GM18907 (cell line): ENCODE results near the gene PIEZO2.

Experiments
- ATAC-seq: cut with Tn5 transposase; IDR thresholded peaks from one replicate; pipeline ENCODE4 v1.9.1; 2021; ENCODE audit warnings: mild to moderate bottlenecking, moderate library complexity; ENCODE audit not compliant: unreplicated experiment

The PIEZO2 gene

DNA sequence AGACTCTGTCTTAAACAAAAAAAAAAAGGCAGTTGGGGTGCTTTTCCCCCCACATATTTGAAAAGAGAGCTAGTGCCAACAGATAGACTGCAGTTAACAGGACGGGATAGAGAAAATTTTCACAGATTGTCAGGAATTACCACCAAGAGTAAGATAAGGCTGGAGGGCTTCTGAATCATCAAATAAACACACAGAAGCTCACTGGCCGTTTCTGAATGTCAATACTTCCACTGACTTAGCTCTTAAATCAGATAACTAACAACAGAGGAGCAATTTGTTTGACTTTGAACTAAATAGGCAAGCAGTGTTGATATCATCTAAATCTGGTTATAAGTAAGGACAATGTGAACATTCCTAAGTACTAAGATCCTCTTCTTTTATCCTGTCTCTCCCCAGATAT lies 34.7 kb downstream of the PIEZO2 start:
- ATAC-seq: no peak

DNA sequence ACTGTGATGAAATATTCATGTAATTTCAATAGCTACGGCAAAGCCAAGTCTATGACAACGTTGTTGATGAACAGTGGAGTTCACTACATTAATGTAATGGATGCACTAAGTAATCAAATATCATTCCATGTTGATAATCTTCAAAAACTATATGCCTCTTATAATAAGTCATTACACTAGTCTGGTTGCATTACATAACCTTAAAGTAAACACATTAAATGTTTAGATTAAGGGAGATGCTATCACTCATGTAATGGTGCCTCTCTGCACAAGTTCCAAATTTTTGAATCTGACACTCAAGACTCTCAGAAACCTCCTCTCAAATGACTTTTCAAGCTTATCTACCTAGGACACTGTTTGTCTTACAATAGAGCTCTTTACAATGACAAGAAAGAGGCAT lies 35.4 kb downstream of the PIEZO2 start:
- ATAC-seq: no peak

GRCh38 chr18:11113046-11113548 lies 36.3 kb downstream of the PIEZO2 start:
- ATAC-seq: no peak

DNA sequence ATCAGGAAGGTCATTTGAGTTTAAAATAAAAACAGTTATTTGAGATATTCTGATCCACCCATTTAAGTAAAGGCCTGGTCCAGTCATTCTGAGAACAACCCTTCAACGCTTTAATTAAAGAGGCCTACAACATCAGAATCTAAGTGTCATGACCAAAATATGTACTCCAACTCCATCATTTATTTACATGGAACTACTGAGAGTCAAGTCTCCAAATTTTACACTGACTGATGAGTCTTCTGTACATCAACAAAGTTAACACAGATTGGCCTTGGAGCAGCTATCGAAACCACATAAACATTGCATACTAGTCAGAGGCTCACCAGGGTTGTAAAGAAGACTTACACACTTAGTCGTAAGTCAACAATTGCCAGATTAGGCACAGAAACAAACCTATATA lies 37.1 kb downstream of the PIEZO2 start:
- ATAC-seq: no peak

- no peak for ATAC-seq
These were observed 38.9 kb downstream of the PIEZO2 start for GRCh38 chr18:11110509-11110908.

- no peak for ATAC-seq
These were observed 40.4 kb downstream of the PIEZO2 start for GRCh38 chr18:11108947-11109346.

- no peak for ATAC-seq
These were observed 42.5 kb downstream of the PIEZO2 start for GRCh38 chr18:11106894-11107293.

DNA sequence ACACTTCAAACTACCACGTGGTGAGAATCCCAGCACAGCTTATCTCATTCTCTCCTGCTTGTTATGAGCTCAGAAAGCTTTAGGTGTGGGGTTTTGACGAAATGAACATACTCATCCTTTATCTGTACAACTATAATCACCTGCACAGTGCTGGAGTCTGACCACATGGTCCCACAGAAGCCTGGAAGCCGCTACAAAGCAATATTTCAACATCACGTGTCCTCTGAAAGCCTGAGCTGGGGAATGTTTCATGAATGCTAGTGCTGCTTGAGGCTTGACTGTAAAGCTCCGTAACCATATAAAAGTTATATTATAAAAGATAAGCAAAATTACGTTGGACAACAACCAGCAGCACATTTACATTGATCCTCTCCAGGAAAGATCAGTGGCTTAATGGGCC lies 43.9 kb downstream of the PIEZO2 start:
- no peak for ATAC-seq

DNA sequence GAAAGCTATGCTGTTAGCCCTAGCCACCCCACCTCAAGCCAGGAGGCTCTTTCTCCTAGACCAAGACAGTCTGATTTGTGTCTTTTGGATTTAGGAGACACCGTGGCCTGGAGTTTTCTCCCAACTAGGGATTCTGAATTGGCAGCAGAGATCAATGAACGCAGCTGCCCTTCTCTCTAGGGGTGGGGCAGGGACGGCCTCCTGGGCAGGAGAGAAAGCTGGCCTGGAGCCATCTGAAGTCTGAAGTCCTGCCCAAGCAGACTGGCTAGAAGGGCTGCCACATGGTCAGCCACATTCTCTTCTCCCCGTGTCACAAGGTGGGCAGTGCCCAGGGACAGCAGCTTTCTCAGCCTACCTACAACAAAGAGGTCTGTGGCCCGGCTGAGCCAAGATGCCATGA lies 45.1 kb downstream of the PIEZO2 start:
- ATAC-seq: no peak

- no peak for ATAC-seq
These were observed 52.3 kb downstream of the PIEZO2 start for GRCh38 chr18:11096839-11097750.

DNA sequence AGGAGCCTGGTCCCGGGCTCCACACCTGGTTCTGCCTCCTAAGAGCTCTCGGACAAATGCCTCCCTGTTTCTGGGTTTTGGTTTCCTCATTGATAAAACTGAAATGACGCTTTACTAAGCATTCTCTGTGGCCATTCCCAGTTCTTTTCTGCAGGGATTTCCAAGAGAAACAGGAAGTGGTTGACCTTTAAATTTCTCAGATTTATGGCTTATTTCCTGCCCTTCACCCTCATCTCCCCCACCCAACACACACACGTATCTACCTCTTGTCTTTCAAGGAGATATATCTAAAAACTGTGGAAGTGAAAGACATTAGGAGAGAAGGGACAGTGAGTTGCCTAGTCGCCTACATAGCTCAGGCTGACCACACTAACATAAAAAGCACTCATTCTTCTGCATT lies 53.0 kb downstream of the PIEZO2 start:
- no peak for ATAC-seq

- no peak for ATAC-seq
These were observed 53.6 kb downstream of the PIEZO2 start for GRCh38 chr18:11095674-11096293.

- no peak for ATAC-seq
These were observed 54.2 kb downstream of the PIEZO2 start for GRCh38 chr18:11095211-11095610.

- ATAC-seq: no peak
These were observed 57.6 kb downstream of the PIEZO2 start for GRCh38 chr18:11091746-11092145.

- ATAC-seq: no peak
These were observed 59.2 kb downstream of the PIEZO2 start for GRCh38 chr18:11089931-11090715.

GRCh38 chr18:11081009-11081532 lies 68.3 kb downstream of the PIEZO2 start:
- ATAC-seq: no peak

GRCh38 chr18:11078491-11078890 lies 70.9 kb downstream of the PIEZO2 start:
- ATAC-seq: no peak

- ATAC-seq: no peak
These were observed 71.7 kb downstream of the PIEZO2 start for GRCh38 chr18:11077548-11078187.

- ATAC-seq: no peak
These were observed 74.5 kb downstream of the PIEZO2 start for GRCh38 chr18:11074889-11075288.

- ATAC-seq: no peak
These were observed 75.4 kb downstream of the PIEZO2 start for GRCh38 chr18:11073971-11074370.

GRCh38 chr18:11072632-11073031 lies 76.7 kb downstream of the PIEZO2 start:
- ATAC-seq: no peak
